KMS-11 (cell line): Measurements from ENCODE around the gene DVL1.

ENCODE experiments used
- H2AFZ ChIP-seq: fragments of 200-600 bp; sonication (generic); 2 replicates; pipeline ENCODE4 v1.6.1; 2016; ENCODE audit warnings: antibody characterized with exemption, mixed run types, low read depth
- H3K27ac ChIP-seq: fragments of 200-600 bp; sonication (generic); 2 replicates; pipeline ENCODE4 v1.6.1; 2016; ENCODE audit warnings: mild to moderate bottlenecking, mixed run types
- H3K27me3 ChIP-seq: fragments of 200-600 bp; sonication (generic); 2 replicates; pipeline ENCODE4 v1.6.1; 2017; ENCODE audit warnings: mild to moderate bottlenecking, low read depth, mixed run types, moderate library complexity; ENCODE audit not compliant: insufficient read depth
- H3K36me3 ChIP-seq: fragments of 200-600 bp; sonication (generic); 2 replicates; pipeline ENCODE4 v1.6.1; 2017; ENCODE audit warnings: mild to moderate bottlenecking, mixed run types; ENCODE audit not compliant: insufficient read depth
- H3K4me1 ChIP-seq: fragments of 200-600 bp; sonication (generic); 2 replicates; pipeline ENCODE4 v1.6.1; 2016; ENCODE audit warnings: mild to moderate bottlenecking, low read depth, mixed run types; ENCODE audit not compliant: poor library complexity, severe bottlenecking
- H3K4me2 ChIP-seq: fragments of 200-600 bp; sonication (generic); 2 replicates; pipeline ENCODE4 v1.7.0; 2016; ENCODE audit warnings: mild to moderate bottlenecking, mixed run types
- H3K4me3 ChIP-seq: fragments of 200-600 bp; sonication (generic); IDR thresholded peaks from 2 replicates; pipeline ENCODE4 v1.6.1; 2017; ENCODE audit warnings: low read depth, low read length, mixed read lengths; ENCODE audit not compliant: insufficient read depth
- H3K79me2 ChIP-seq: fragments of 200-600 bp; sonication (generic); 2 replicates; pipeline ENCODE4 v1.6.1; 2016; ENCODE audit warnings: low read depth, mixed run types; ENCODE audit not compliant: insufficient read depth
- H3K9ac ChIP-seq: fragments of 200-600 bp; sonication (generic); 2 replicates; pipeline ENCODE4 v1.6.1; 2016; ENCODE audit warnings: mild to moderate bottlenecking, mixed run types
- H4K20me1 ChIP-seq: fragments of 200-600 bp; sonication (generic); 2 replicates; pipeline ENCODE4 v1.6.1; 2016; ENCODE audit warnings: mild to moderate bottlenecking, mixed run types; ENCODE audit not compliant: insufficient read depth
- CTCF ChIP-seq: fragments of 200-600 bp; sonication (generic); conservative IDR thresholded peaks from 2 replicates; pipeline ENCODE4 v1.6.1; 2017; ENCODE audit warnings: low read depth, mild to moderate bottlenecking, antibody characterized with exemption, low read length, moderate library complexity, mixed read lengths

DVL1 gene

GRCh38 chr1:1315435-1315954, 33.7 kb downstream of the DVL1 start:
- H3K79me2 ChIP-seq: peaks cover 13% of the 10 kb centered on the region; the same call in 1 of the 2 replicates
- no peak overlapping the region for H3K27ac ChIP-seq
- no peak overlapping the region for H3K4me2 ChIP-seq
- H3K9ac ChIP-seq: no peak overlapping the region
- H4K20me1 ChIP-seq: no peaks in the 10 kb centered on the region
- no peaks in the 10 kb centered on the region for H3K27me3 ChIP-seq
- no peak for TF ChIP-seq CTCF
- H3K36me3 ChIP-seq: no peaks in the 10 kb centered on the region; the same call in 1 of the 2 replicates
- no peaks in the 10 kb centered on the region for H3K4me1 ChIP-seq
- no peak overlapping the region for H2AFZ ChIP-seq
- H3K4me3 ChIP-seq: no peak overlapping the region

- Histone ChIP-seq H3K9ac (no peak overlapping the region), H4K20me1 (no peaks in the 10 kb centered on the region), H3K27me3 (no peaks in the 10 kb centered on the region), H3K36me3 (no peaks in the 10 kb centered on the region; the same call in 1 of the 2 replicates), H3K4me3 (no peak overlapping the region), H3K79me2 (peaks cover 12% of the 10 kb centered on the region; the same call in 1 of the 2 replicates), H3K27ac (no peak overlapping the region), H3K4me1 (no peaks in the 10 kb centered on the region), H2AFZ (no peak overlapping the region), H3K4me2 (no peak overlapping the region)
- TF ChIP-seq CTCF: no peak
Observed at GRCh38 chr1:1314678-1315335, 34.4 kb downstream of the DVL1 start.

GRCh38 chr1:1314237-1314586, 35.0 kb downstream of the DVL1 start:
- no peak overlapping the region for H3K9ac ChIP-seq
- H3K36me3 ChIP-seq: no peaks in the 10 kb centered on the region; the same call in 1 of the 2 replicates
- no peak overlapping the region for H3K27ac ChIP-seq
- H3K4me1 ChIP-seq: no peaks in the 10 kb centered on the region
- no peak overlapping the region for H3K4me3 ChIP-seq
- H4K20me1 ChIP-seq: no peaks in the 10 kb centered on the region
- H2AFZ ChIP-seq: no peak overlapping the region
- H3K27me3 ChIP-seq: no peaks in the 10 kb centered on the region
- no peak overlapping the region for H3K4me2 ChIP-seq
- TF ChIP-seq CTCF: no peak
- H3K79me2 ChIP-seq: peaks cover 12% of the 10 kb centered on the region; the same call in 1 of the 2 replicates

- H3K4me2 ChIP-seq: no peak overlapping the region
- H4K20me1 ChIP-seq: no peaks in the 10 kb centered on the region
- peaks cover 12% of the 10 kb centered on the region; the same call in 1 of the 2 replicates for H3K79me2 ChIP-seq
- H3K27ac ChIP-seq: no peak overlapping the region
- H2AFZ ChIP-seq: no peak overlapping the region
- no peaks in the 10 kb centered on the region for H3K27me3 ChIP-seq
- H3K4me3 ChIP-seq: no peak overlapping the region
- no peak overlapping the region for H3K9ac ChIP-seq
- H3K4me1 ChIP-seq: no peaks in the 10 kb centered on the region
- TF ChIP-seq CTCF: no peak
- H3K36me3 ChIP-seq: no peaks in the 10 kb centered on the region; the same call in 1 of the 2 replicates
Observed at GRCh38 chr1:1313500-1314236, 35.5 kb downstream of the DVL1 start.
